Stimulated activated CD8-positive, alpha-beta memory T cell treated with anti-CD3 and anti-CD28 coated beads, Interleukin-7, amount 100 ng/mL, for 24 hours (primary cell): ENCODE measurements around the gene OXCT1.
"Not testable (repeated sequence)": the region's sequence is repeated elsewhere in the genome, so short reads cannot be mapped to it uniquely, and the experiment has no call there.

Source experiments
- DNase-seq: peaks from one replicate; pipeline ENCODE4 v3.0.0-alpha.2; 2020; ENCODE audit warnings: low read depth

OXCT1 gene

DNA sequence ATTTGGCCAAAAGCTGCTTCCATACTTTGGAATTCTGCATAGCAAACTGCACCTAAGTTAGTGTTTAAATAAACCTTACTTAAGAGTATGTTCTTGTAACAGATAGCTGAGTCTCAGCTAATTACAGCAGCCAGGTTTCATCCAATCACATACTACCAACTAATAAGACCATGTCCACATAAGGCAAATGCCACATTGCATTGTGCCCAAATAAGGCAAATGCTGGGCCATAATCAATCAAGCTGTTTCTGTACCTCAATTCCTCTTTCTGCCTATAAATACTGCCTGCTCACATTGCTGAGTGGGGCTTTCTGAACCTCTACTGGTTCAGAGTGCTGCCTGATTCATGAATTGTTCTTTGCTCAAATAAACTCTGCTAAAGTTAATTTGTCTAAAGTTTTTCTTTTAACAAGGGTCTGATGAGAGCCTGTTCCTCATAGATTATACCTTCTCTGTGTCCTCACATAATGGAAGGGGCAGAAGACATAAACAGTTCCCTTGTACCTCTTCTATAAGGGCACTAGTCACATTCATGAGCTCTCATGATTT lies 4.4 kb upstream of the OXCT1 start:
- no peak for DNase-seq

DNA sequence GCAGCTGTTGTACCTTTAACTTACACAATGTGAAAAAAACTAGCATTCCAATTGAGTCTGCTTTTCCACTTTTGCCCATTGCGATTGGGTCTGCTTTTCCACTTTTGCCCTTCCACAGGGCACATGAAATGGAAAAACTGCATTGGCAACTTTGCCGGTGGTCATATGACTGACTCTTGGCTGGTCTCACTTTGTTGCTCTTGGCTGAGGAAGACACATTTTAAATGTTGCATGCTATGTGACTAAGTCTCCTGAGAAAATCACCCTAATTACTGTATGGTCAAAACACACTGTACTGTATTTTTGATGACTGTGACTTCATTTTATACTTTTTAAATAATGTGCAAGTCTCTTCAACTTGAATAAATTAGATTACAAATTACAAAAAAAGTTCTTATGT lies 1.6 kb upstream of the OXCT1 start:
- no peak for DNase-seq

GRCh38 chr5:41870627-41871048 lies 413 bp upstream of the OXCT1 start:
- DNase-seq = no peak

DNA sequence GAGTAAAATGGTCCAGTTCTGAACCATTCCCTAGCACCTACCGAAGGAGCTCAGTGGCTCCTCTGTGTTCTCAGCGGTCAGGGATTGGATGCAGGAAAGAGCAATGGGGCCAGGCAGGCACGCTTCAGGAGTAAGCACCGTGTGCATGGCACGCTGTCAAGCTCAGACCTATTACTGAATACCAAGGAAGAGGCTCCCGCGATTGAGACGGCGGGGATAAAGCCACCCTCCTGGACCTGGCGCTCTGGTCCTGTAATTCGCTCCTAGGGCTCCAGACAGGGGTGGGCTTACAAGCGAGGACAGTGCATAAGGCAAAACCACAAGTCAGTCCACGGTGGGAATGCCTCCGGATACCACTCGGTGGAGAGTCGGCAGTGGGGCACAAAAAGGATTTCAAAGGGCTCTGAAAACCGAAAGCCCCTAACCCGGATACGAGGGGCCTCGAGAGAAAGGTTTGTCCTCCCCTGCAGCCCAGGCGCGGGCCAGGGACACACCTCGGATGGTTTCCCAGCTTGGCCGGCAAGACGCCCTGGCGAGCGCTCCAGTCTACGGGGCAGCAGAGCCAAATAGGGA lies 988 bp downstream of the OXCT1 start:
- DNase-seq = no peak

- no peak for DNase-seq
Observed at GRCh38 chr5:41863871-41864486, 6.2 kb downstream of the OXCT1 start.

DNA sequence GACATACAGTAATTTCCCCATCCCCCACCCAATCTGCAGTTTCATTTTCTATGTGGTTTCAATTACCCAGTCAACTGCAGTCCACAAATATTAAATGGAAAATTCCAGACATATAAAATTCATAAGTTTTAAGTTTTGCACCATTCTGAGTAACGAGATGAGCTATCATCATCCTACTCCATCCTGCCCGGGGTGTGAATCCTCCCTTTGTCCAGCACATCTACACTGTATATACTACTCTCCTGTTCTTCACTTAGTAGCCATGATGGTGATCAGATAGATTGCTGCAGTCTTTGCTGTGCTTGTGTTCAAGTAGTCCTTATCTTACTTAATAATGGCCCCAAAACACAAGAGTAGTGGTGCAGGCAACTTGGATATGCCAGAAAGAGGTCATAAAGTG lies 11.3 kb downstream of the OXCT1 start:
- DNase-seq = no peak

- no peak for DNase-seq
Observed at GRCh38 chr5:41857989-41858388, 12.2 kb downstream of the OXCT1 start.

- no peak for DNase-seq
Observed at GRCh38 chr5:41856644-41857491, 13.4 kb downstream of the OXCT1 start.

DNA sequence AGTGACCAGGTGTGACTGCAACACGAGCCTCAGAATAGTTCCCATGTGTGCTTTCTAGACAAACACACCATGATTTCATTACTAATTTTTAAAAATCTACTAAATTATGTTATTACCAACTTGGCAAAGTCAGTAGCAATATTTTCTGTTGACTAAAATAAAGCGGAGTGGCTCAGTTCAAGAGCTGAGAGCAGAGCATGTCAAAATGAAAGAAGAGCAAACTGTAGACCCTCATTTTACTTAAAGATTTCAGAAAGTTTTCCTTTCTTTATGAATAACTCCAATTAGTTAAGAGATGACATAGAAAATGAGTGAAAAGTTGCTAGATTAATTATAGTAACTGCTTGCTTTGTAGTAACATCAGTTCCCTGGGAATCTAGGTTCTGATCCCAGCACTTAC lies 17.9 kb downstream of the OXCT1 start:
- no peak for DNase-seq

DNA sequence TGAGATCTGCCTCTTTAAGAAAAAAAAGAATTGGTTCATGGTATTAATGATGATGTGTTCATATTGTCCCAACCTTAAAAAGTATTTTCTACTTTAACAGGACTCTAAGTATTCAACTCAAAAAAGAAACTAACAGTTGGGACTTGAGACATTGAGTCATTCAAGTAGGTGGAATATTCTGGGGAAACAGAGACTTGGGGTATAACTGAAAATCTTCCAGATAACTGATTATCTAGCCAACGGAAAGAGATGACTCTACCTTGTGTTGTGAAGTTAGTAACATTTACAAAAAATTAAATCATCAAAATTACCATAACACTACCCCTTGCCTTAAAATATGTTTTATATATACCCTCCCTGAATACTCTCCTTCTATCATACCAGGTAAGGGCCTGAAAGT lies 19.1 kb downstream of the OXCT1 start:
- DNase-seq = no peak

DNA sequence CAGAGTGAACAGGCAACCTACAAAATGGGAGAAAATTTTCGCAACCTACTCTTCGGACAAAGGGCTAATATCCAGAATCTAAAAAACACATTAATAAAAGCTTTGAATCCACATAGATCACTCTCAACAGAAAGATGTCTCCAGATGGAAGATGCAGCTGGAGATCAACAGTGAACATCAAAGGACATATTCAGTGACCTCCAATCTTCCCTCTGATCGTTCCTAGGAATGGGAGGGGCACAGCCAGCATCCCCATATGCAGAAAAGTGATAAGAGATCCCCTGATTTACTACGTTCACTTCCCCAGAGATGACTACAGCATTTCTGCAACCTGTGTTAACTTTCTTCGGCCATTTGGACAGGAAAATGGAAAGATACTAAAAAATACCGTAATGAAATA lies 21.2 kb downstream of the OXCT1 start:
- DNase-seq = no peak

GRCh38 chr5:41845751-41846150 lies 24.5 kb downstream of the OXCT1 start:
- not testable (repeated sequence) for DNase-seq

DNA sequence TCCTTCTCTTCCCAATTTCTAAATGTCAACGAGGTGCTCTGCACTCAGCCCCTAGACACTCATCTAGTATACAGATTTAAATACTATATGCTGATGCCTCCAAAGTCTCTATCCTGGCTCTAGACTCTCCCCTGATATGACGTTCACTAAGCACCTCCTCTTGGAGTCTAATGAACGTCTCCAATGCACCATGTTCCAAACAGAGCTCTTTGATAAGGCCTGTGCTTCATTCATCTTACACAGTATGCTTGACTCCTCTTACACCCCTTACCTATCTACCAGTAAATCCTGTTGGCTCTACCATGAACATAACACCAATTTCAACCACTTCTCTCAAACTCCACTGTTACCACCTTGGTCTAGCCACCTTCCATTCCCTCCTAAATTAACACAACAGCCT lies 25.7 kb downstream of the OXCT1 start:
- no peak for DNase-seq

- no peak for DNase-seq
Observed at GRCh38 chr5:41843456-41844370, 26.5 kb downstream of the OXCT1 start.

GRCh38 chr5:41842777-41843176 lies 27.4 kb downstream of the OXCT1 start:
- no peak for DNase-seq

GRCh38 chr5:41841325-41841724 lies 28.9 kb downstream of the OXCT1 start:
- DNase-seq = no peak

DNA sequence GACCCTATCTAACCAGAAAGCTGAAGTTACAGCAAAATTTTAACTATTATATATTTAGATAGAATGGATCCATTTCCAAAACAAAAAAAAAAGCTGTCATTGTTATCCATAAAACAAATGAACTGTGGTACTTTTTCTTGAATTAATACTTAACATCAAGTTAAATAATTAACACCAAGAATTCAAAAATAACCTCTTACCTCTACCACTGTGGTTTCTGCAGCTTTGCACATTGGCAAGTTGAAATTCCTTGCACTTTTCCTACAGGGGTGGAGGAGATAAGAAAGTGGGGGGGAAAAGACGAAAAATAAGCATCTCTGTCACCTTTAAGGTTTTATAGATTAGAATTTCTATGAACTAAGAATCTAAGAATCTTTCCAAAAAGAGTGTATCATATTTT lies 30.0 kb downstream of the OXCT1 start:
- no peak for DNase-seq

- no peak for DNase-seq
Observed at GRCh38 chr5:41837793-41838192, 32.4 kb downstream of the OXCT1 start.

- no peak for DNase-seq
Observed at GRCh38 chr5:41835645-41836044, 34.6 kb downstream of the OXCT1 start.

DNA sequence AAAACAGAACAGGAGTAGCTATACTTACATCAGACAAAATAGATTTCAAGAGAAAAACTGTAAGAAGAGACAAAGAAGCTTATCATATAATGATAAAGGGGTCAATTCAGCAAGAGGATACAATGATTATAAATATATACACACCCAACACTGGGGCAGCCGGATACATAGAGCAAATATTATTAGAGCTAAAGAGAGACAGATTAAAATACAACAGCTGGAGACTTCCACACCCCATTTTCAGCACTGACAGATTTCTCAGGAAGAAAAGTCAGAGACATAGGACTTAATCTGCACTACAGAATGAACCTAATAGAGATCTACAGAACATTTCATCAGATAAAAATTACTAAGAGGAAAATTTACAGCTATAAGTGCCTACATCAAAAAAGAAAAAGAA lies 35.7 kb downstream of the OXCT1 start:
- DNase-seq = no peak

DNA sequence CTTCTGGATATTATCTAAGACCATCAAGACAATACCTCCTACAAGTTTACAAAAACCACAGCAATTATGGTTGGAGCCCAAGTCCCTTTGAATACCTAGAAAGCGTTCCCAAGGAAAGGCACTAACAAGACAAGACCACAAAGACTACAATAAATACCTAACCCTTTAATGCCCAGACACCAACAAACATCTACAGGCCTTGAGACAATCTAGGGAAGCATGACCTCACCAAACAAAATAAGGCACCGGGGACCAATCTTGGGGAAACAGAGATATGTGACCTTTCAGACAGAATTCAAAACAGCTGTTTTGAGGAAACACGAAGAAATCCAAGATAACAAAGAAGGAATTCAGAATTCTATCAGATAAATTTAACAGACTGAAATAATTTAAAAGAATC lies 37.8 kb downstream of the OXCT1 start:
- no peak for DNase-seq

GRCh38 chr5:41831155-41831554 lies 39.1 kb downstream of the OXCT1 start:
- no peak for DNase-seq
